Progenitor cell of endocrine pancreas (in vitro differentiated cells): ENCODE results near the gene CLCN3. TPM values are rescaled to one million over a fixed set of nuclear protein-coding genes. Genes with fewer than 3 reads are reported as not detected.

ENCODE experiments used
- DNase-seq: peaks from one replicate; pipeline ENCODE4 v3.0.0; 2021; ENCODE audit warnings: low spot score; ENCODE audit not compliant: unreplicated experiment
- H3K27ac Mint-ChIP-seq: 2 replicates; pipeline ENCODE4 v1.8.0; 2021; ENCODE audit warnings: mild to moderate bottlenecking, moderate library complexity, mixed read lengths
- H3K27me3 Mint-ChIP-seq: 2 replicates; pipeline ENCODE4 v1.8.0; 2021; ENCODE audit warnings: mixed read lengths
- H3K36me3 Mint-ChIP-seq: 2 replicates; pipeline ENCODE4 v1.8.0; 2022; ENCODE audit warnings: mixed read lengths; ENCODE audit not compliant: insufficient read depth
- H3K4me1 Mint-ChIP-seq: 2 replicates; pipeline ENCODE4 v1.8.0; 2021; ENCODE audit warnings: low read depth, mixed read lengths
- H3K4me3 Mint-ChIP-seq: 2 replicates; pipeline ENCODE4 v1.8.0; 2021; ENCODE audit warnings: low read depth, mild to moderate bottlenecking, moderate library complexity, mixed read lengths
- H3K9me3 Mint-ChIP-seq: 2 replicates; pipeline ENCODE4 v1.8.0; 2021; ENCODE audit warnings: low read depth, mixed read lengths
- total RNA-seq: library from RNA; stranded (reverse); gene quantifications from 2 replicates; pipeline ENCODE4 v1.2.1, GENCODE V29; 2021
- TF ChIP-seq, protein P1 (sequence below): fragments of 200-600 bp; sonication (generic); IDR thresholded peaks from one replicate; pipeline ENCODE4 v1.5.0; 2021; ENCODE audit warnings: antibody characterized with exemption, mild to moderate bottlenecking; ENCODE audit not compliant: unreplicated experiment

Gene CLCN3
- total RNA-seq, 1 donor from 2014 or later, result 117 TPM

GRCh38 chr4:169757575-169758184 is 137.3 kb downstream of the CLCN3 start, which contains the start of gene HPF1:
TSS of gene HPF1 (minus strand) at chr4:169757944. CDS start at chr4:169757877, 67 bp downstream.
- H3K4me1 Mint-ChIP-seq, result peaks cover 11% of the 10 kb centered on the region
- TF ChIP-seq, protein P1, sequence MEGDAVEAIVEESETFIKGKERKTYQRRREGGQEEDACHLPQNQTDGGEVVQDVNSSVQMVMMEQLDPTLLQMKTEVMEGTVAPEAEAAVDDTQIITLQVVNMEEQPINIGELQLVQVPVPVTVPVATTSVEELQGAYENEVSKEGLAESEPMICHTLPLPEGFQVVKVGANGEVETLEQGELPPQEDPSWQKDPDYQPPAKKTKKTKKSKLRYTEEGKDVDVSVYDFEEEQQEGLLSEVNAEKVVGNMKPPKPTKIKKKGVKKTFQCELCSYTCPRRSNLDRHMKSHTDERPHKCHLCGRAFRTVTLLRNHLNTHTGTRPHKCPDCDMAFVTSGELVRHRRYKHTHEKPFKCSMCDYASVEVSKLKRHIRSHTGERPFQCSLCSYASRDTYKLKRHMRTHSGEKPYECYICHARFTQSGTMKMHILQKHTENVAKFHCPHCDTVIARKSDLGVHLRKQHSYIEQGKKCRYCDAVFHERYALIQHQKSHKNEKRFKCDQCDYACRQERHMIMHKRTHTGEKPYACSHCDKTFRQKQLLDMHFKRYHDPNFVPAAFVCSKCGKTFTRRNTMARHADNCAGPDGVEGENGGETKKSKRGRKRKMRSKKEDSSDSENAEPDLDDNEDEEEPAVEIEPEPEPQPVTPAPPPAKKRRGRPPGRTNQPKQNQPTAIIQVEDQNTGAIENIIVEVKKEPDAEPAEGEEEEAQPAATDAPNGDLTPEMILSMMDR, result no peak
- H3K9me3 Mint-ChIP-seq, result no peaks in the 10 kb centered on the region
- H3K4me3 Mint-ChIP-seq, result peak within 1 kb of the TSS; percentile 85
- peak; percentile 81 for DNase-seq
- H3K36me3 Mint-ChIP-seq, result no peaks in the 10 kb centered on the region
- H3K27ac Mint-ChIP-seq, result peak within 1 kb of the TSS; percentile 93
- peaks cover 4% of the 10 kb centered on the region for H3K27me3 Mint-ChIP-seq

DNA sequence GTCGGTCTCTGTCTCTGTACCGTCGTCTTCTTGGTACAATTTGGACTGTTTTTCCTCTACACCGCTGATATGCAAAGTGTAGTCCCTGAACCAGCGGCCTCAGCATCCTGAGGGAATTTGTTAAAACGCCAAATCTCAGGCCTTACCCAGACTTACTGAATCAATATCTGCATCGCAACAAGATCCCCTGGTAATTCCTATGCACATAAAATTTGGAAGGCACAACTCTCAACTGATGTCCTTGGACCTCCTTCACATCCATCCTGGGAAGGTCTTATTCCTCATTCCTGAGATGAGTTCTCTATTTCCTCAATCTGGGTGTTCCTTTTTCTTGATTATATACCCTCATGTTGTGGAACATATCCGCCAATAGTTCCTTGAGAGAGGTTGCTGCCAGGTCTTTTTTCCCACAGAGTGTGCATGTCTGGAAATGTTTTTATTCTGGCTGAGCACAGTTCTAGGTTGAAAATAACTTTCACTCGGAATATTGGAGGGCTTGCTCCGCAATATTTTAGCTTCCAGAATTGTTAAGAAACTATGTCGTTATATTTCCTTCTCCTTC is 138.1 kb downstream of the CLCN3 start:
- Mint-ChIP-seq H3K36me3 (no peaks in the 10 kb centered on the region), H3K27me3 (peaks cover 4% of the 10 kb centered on the region), H3K4me1 (peaks cover 11% of the 10 kb centered on the region), H3K9me3 (no peaks in the 10 kb centered on the region), H3K27ac (no peak overlapping the region), H3K4me3 (peak overlapping the region; percentile 85)
- TF ChIP-seq, protein P1, result no peak
- no peak for DNase-seq

GRCh38 chr4:169761846-169762245 is 141.5 kb downstream of the CLCN3 start:
- Mint-ChIP-seq H3K4me1 (peaks cover 5% of the 10 kb centered on the region), H3K36me3 (no peaks in the 10 kb centered on the region), H3K27me3 (peaks cover 4% of the 10 kb centered on the region), H3K4me3 (no peak overlapping the region), H3K9me3 (no peaks in the 10 kb centered on the region), H3K27ac (no peak overlapping the region)
- TF ChIP-seq, protein P1, result no peak
- DNase-seq, result no peak

GRCh38 chr4:169765835-169766234 is 145.5 kb downstream of the CLCN3 start:
- Mint-ChIP-seq H3K9me3 (no peaks in the 10 kb centered on the region), H3K36me3 (no peaks in the 10 kb centered on the region), H3K27me3 (no peaks in the 10 kb centered on the region), H3K27ac (no peak overlapping the region), H3K4me3 (no peak overlapping the region), H3K4me1 (no peaks in the 10 kb centered on the region)
- no peak for DNase-seq
- TF ChIP-seq, protein P1, result no peak

GRCh38 chr4:169766741-169767140 is 146.4 kb downstream of the CLCN3 start:
- H3K9me3 Mint-ChIP-seq, result no peaks in the 10 kb centered on the region
- no peaks in the 10 kb centered on the region for H3K27me3 Mint-ChIP-seq
- no peaks in the 10 kb centered on the region for H3K4me1 Mint-ChIP-seq
- H3K4me3 Mint-ChIP-seq, result no peak overlapping the region
- TF ChIP-seq, protein P1, result no peak
- H3K27ac Mint-ChIP-seq, result no peak overlapping the region
- H3K36me3 Mint-ChIP-seq, result no peaks in the 10 kb centered on the region
- DNase-seq, result no peak
